ENCODE results near the gene PPCDC. TPM values are rescaled to one million over a fixed set of nuclear protein-coding genes. Genes with fewer than 3 reads are reported as not detected.

Gene PPCDC
- total RNA-seq, 1 donor: 11.8 TPM

GRCh38 chr15:75098404-75098803, 75.0 kb downstream of the PPCDC start:
- TF ChIP-seq, protein P1, sequence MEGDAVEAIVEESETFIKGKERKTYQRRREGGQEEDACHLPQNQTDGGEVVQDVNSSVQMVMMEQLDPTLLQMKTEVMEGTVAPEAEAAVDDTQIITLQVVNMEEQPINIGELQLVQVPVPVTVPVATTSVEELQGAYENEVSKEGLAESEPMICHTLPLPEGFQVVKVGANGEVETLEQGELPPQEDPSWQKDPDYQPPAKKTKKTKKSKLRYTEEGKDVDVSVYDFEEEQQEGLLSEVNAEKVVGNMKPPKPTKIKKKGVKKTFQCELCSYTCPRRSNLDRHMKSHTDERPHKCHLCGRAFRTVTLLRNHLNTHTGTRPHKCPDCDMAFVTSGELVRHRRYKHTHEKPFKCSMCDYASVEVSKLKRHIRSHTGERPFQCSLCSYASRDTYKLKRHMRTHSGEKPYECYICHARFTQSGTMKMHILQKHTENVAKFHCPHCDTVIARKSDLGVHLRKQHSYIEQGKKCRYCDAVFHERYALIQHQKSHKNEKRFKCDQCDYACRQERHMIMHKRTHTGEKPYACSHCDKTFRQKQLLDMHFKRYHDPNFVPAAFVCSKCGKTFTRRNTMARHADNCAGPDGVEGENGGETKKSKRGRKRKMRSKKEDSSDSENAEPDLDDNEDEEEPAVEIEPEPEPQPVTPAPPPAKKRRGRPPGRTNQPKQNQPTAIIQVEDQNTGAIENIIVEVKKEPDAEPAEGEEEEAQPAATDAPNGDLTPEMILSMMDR (IDR thresholded peaks at IDR 0.05; ENCODE audit: insufficient read depth, low read length): no peak
- DNase-seq (ENCODE audit: low read depth): no peak
- H3K4me3 ChIP-seq (ENCODE audit: low read depth, low read length): no peak overlapping the region

Small RNA genes lying within 50 kb of the gene (small RNA-seq; reads per million reads assigned to genes)
- gene AC015720.1 (not detected), gene RF00019 (not detected)

Other genes starting within 250 kb of the PPCDC start
- gene CSK, start 241.5 kb upstream of the PPCDC start, total RNA-seq (ENCODE audit: low replicate concordance): 8.0 and 28.1 TPM in 2 replicates
- gene LMAN1L, start 210.8 kb upstream of the PPCDC start, total RNA-seq (ENCODE audit: low replicate concordance): not detected in 2 replicates
- gene CPLX3, start 197.0 kb upstream of the PPCDC start, total RNA-seq (ENCODE audit: low replicate concordance): not detected in 2 replicates
- gene ULK3, start 180.4 kb upstream of the PPCDC start, total RNA-seq (ENCODE audit: low replicate concordance): 15.1 and 17.7 TPM in 2 replicates
- gene SCAMP2, start 150.2 kb upstream of the PPCDC start, total RNA-seq (ENCODE audit: low replicate concordance): 18.5 and 29.6 TPM in 2 replicates
- 39.7 and 48.3 TPM in 2 replicates for gene MPI, start 133.5 kb upstream of the PPCDC start, total RNA-seq (ENCODE audit: low replicate concordance)
- 22.7 and 35.9 TPM in 2 replicates for gene FAM219B, start 116.7 kb upstream of the PPCDC start, total RNA-seq (ENCODE audit: low replicate concordance)
- gene COX5A, start 85.5 kb upstream of the PPCDC start, total RNA-seq (ENCODE audit: low replicate concordance): 5.3 and 63.0 TPM in 2 replicates
- gene RPP25, start 66.8 kb upstream of the PPCDC start, total RNA-seq (ENCODE audit: low replicate concordance): 4.1 and 8.8 TPM in 2 replicates
- gene SCAMP5, start 28.0 kb upstream of the PPCDC start, total RNA-seq (ENCODE audit: low replicate concordance): 1.1 and 2.2 TPM in 2 replicates
- gene C15orf39, start 178.3 kb downstream of the PPCDC start, total RNA-seq (ENCODE audit: low replicate concordance): 3.1 and 8.1 TPM in 2 replicates
- gene GOLGA6C, start 234.7 kb downstream of the PPCDC start, total RNA-seq (ENCODE audit: low replicate concordance): not detected in 2 replicates